Adrenal gland (tissue), 12 donors: ENCODE measurements around the gene EXT2. TPM values are rescaled to one million over a fixed set of nuclear protein-coding genes. Genes with fewer than 3 reads are reported as not detected.

Source experiments
- DNase-seq, 7 donors: peaks; one replicate each; pipeline ENCODE4 v3.0.0-alpha.2; 2019 to 2020
- H3K27ac ChIP-seq, 5 donors: fragments of 200-600 bp; sonication (generic) in 4 of 5; 1 replicate in 3 of 5; 2 replicates in 2 of 5; pipeline versions ENCODE4 v1.5.1 to v1.8.0; 2016 to 2020; ENCODE audit warnings: mild to moderate bottlenecking in 1 of 5
- H3K27me3 ChIP-seq: fragments of 200-600 bp; 2 replicates; pipeline ENCODE4 v1.8.0; 2021
- H3K36me3 ChIP-seq, 2 donors: fragments of 200-600 bp; replicated peaks in 1 of 2; 1 replicate in 1 of 2; 2 replicates in 1 of 2; pipeline versions ENCODE4 v1.5.1 to v1.8.0; 2018 to 2022
- H3K4me1 ChIP-seq, 2 donors: fragments of 200-600 bp; replicated peaks in 1 of 2; 1 replicate in 1 of 2; 2 replicates in 1 of 2; pipeline versions ENCODE4 v1.5.1 to v1.8.0; 2018 to 2021
- H3K4me3 ChIP-seq, 4 donors: fragments of 200-600 bp; sonication (generic) in 3 of 4; one replicate each; pipeline ENCODE4 v1.5.1; 2016 to 2018
- H3K9me3 ChIP-seq, 3 donors: fragments of 200-600 bp; sonication (generic) in 1 of 3; replicated peaks in 1 of 3; 1 replicate in 2 of 3; 2 replicates in 1 of 3; pipeline versions ENCODE4 v1.5.1 to v1.8.0; 2016 to 2021
- POLR2A ChIP-seq, 2 donors: fragments of 450-650 bp; IDR thresholded peaks; one replicate each; pipeline ENCODE4 v1.6.1; 2017; ENCODE audit warnings: antibody characterized with exemption in 2 of 2, mild to moderate bottlenecking in 2 of 2, moderate library complexity in 1 of 2
- WGBS, 4 donors: extraction: QIAGEN DNeasy Blood & Tissue Kit in 2 of 4; methylation state at CpG; one replicate each; pipeline versions ENCODE4 v1.1.5 to v1.1.7; 2013 to 2017; 5-methylcytosine and 5-hydroxymethylcytosine counted together
- intact Hi-C, 2 donors: fragments of 100-400 bp; cut with DNase I; formaldehyde crosslinking; loops; one replicate each; pipeline versions ENCODE4 v1.14.1 to v1.15.0; 2022 to 2023
- polyA plus RNA-seq, 3 donors: library from polyadenylated mRNA; stranded (reverse); fragments of 200-250 nt in 2 of 3; fragments of 350-450 nt in 1 of 3; fragmentation: Illumina TruSeq in 1 of 3; extraction: RNeasy Lipid Tissue Mini Kit (QIAGEN cat#74804) in 1 of 3; gene quantifications; one replicate each; pipeline ENCODE4 v1.2.3, GENCODE V29; 2013 to 2014
- total RNA-seq, 9 donors: library from RNA; depleted of rRNA in 4 of 9; stranded (reverse); fragments of >200 nt in 4 of 9; fragments of 120-200 nt in 1 of 9; fragmentation: NEBNext Ultra II Directional in 1 of 9; extraction: Animal tissue kit (Norgen Biotek cat#: 25700) in 1 of 9; gene quantifications; one replicate each; pipeline versions ENCODE4 v1.1.0 to v1.2.4, GENCODE V29; 2013 to 2023
- TF ChIP-seq, protein P1 (sequence below), 6 experiments: fragments of 450-650 bp in 4 of 6; fragments of 200-600 bp in 2 of 6; sonication (generic) in 1 of 6; IDR thresholded peaks; 1 replicate in 5 of 6; 2 replicates in 1 of 6; pipeline versions ENCODE4 v1.5.1 to v1.8.0; 2016 to 2021; ENCODE audit warnings: antibody characterized with exemption in 6 of 6, mild to moderate bottlenecking in 2 of 6, moderate library complexity in 1 of 6
- donor health status: healthy with polysubstance abuse.
- donor health status: Bipolar disorder and iron deficiency.
- donor health status: DM: yes; HTN: yes; CAD: no.
- donor health status: DM: no; HTN: no; CAD: no.
- donor health status: DM: no; HTN: no; CAD: no.
- donor health status: DM: yes; HTN: yes; CAD: no.

Gene EXT2
- total and polyA plus RNA-seq, 12 donors: 28.7 to 89.3 (median 46.3) TPM

DNA sequence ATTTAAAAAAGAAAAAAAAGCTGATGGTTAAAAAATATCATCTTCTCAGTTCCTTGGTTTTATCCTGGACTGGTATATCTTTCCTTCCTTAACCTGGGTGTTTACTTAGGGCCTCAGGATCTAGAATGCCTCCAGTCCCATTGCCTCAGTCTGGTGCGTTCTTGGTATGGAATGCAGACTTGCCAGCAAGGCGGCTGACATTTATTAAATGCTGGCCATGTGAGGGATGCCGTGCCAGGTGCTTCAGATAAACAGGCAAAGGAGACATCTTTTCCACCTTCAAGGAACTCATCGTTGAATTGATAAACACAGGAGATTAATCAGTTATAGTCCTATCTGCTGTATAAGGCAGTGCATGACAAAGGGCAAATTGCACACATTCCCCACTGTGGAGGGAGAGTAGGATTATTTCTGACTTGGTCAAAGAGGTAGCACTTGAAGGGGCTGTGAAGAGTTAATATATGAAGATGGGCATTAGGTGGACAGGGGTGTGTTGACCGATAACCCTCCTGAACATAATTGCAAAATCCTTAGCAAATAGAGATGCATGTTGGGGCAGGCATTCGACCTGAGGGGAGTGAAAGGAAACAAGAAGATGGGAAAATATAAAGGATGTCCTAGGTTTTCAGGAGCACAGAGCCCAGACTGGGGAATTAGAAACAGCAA is 160.1 kb downstream of the EXT2 start:
- no peak overlapping the region for H3K4me3 ChIP-seq
- no peak overlapping the region for H3K27ac ChIP-seq
- 54 to 59% (median 56%) methylated on average over 6 of the region's 6 CpGs for WGBS, 4 donors
- H3K4me1 ChIP-seq: no peaks in the 10 kb centered on the region
- TF ChIP-seq, protein P1, sequence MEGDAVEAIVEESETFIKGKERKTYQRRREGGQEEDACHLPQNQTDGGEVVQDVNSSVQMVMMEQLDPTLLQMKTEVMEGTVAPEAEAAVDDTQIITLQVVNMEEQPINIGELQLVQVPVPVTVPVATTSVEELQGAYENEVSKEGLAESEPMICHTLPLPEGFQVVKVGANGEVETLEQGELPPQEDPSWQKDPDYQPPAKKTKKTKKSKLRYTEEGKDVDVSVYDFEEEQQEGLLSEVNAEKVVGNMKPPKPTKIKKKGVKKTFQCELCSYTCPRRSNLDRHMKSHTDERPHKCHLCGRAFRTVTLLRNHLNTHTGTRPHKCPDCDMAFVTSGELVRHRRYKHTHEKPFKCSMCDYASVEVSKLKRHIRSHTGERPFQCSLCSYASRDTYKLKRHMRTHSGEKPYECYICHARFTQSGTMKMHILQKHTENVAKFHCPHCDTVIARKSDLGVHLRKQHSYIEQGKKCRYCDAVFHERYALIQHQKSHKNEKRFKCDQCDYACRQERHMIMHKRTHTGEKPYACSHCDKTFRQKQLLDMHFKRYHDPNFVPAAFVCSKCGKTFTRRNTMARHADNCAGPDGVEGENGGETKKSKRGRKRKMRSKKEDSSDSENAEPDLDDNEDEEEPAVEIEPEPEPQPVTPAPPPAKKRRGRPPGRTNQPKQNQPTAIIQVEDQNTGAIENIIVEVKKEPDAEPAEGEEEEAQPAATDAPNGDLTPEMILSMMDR (IDR thresholded peaks at IDR 0.05): no peak
- TF ChIP-seq POLR2A (IDR thresholded peaks at IDR 0.05): no peak
- DNase-seq: no peak
- H3K27me3 ChIP-seq: no peaks in the 10 kb centered on the region
- peaks cover 0 to 6% (median 0%) of the 10 kb centered on the region in 3 donors for H3K9me3 ChIP-seq
- H3K36me3 ChIP-seq: no peaks in the 10 kb centered on the region
- intact Hi-C loops: no loop called here

DNA sequence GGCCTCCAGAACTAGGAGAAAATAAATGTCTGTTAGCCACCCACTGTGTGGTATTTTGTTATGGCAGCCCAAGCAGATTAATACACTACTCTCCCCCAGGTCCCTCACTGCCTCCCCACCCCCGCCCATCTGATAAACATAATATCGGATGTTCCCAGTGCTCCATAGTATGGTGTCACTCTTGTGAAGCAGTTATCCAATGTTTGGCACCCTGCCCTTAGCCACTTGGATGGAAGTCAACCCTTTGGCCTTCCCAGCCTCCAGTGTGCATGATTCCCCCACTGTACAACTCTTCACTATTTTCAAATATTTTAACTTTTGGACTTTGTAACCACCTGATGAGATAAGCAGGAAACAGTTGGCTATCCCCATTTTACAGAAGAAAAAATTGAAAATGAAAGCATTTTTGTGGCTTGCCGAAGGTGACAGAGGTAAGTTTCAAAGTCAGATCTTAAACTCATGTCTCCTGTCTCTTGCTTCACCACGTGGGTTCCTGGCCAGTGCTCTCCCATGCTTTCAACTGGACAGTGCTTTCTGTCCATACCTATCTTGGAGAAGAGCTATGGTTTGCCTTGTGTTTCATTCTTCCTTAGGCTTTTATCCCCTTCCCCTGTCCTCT is 161.3 kb downstream of the EXT2 start:
- H3K9me3 ChIP-seq: peaks cover 0 to 6% (median 0%) of the 10 kb centered on the region in 3 donors
- TF ChIP-seq, protein P1 (IDR thresholded peaks at IDR 0.05): no peak
- H3K4me3 ChIP-seq: no peak overlapping the region
- no peaks in the 10 kb centered on the region for H3K36me3 ChIP-seq
- intact Hi-C loops: no loop called here
- 76 to 87% (median 80%) methylated on average over 4 of the region's 4 CpGs for WGBS, 4 donors
- DNase-seq: peak in 4 of 7 donors; percentile 30 to 63 (median 48)
- H3K27me3 ChIP-seq: no peaks in the 10 kb centered on the region
- H3K27ac ChIP-seq: no peak overlapping the region
- no peaks in the 10 kb centered on the region for H3K4me1 ChIP-seq

DNA sequence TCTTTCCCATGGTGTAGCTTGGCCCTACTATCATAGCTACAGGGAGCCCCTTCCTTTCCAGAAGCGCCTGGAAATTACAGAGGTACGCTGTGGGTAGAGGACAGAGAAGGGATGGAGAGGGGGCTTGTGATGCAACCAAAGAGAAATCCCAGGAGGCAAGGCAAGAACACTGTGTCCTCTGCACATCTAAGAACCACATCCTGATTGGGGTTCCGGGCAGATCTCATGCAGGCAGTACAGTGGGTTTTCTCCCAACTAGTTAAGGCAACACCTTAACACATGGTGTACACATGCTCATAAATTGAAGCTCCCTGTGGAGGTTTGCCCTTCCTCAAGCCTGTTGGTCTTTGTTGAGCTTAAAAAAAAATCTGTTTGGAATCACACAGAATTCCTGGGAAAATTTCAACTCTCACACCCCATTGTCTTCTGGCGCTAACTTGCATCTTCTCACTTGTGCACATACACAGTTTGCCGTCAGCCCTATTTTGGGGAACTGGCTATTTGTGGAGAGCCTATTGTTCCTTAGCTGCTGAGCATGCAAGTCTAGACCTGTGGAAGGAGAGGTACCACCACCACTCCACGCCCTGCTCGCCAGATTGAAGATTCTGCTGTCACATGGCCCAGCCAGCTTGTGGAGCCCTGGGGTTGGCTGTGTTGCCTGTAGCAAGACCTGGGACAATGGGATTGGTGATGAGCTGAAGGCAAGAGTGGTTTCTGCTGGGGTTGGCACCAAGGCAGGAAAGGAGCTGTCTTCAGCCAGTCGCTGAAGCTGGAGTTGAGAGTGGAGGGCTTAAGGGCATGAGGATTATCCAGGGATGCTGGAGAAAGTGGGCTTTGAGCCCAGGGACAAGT is 162.1 kb downstream of the EXT2 start:
- Histone ChIP-seq H3K27me3 (no peaks in the 10 kb centered on the region), H3K36me3 (no peaks in the 10 kb centered on the region), H3K27ac (no peak overlapping the region), H3K4me1 (no peaks in the 10 kb centered on the region), H3K9me3 (peaks cover 0 to 6% (median 0%) of the 10 kb centered on the region in 3 donors), H3K4me3 (no peak overlapping the region)
- no peak for TF ChIP-seq POLR2A (IDR thresholded peaks at IDR 0.05)
- TF ChIP-seq, protein P1 (IDR thresholded peaks at IDR 0.05): no peak
- intact Hi-C loops: no loop called here
- peak in 1 of 7 donors; percentile 47 for DNase-seq
- 94 to 96% (median 95%) methylated on average over 7 to 8 of the region's 8 CpGs for WGBS, 4 donors

DNA sequence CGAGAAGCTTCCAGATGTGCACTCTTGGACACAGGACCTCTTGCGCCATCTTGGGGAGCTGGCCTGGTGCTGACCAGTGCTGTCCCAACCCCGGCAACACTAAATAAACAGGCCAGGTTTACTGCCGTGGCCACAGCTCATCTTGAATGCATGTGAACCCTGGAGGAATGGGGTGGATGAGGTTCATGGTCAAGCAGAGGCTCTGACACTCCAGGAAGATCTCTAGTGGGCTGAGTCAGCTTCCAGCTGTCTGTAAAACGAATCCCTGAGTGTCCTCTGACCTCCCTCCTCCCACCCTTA is 162.7 kb downstream of the EXT2 start:
- H3K36me3 ChIP-seq: no peaks in the 10 kb centered on the region
- no peak for TF ChIP-seq POLR2A (IDR thresholded peaks at IDR 0.05)
- TF ChIP-seq, protein P1 (IDR thresholded peaks at IDR 0.05): no peak
- intact Hi-C loops: no loop called here
- peaks cover 0 to 2% (median 0%) of the 10 kb centered on the region in 3 donors for H3K9me3 ChIP-seq
- H3K4me3 ChIP-seq: no peak overlapping the region
- no peaks in the 10 kb centered on the region for H3K27me3 ChIP-seq
- H3K27ac ChIP-seq: no peak overlapping the region
- no peak for DNase-seq
- H3K4me1 ChIP-seq: no peaks in the 10 kb centered on the region
- 29 to 67% (median 65%) methylated on average over 1 to 5 of the region's 5 CpGs for whole genome bisulfite sequencing, 4 donors
